CD4-positive, alpha-beta T cell treated with Interleukin-15 for 1 hour (primary cell): ENCODE measurements around the gene FANK1.

Experiments
- DNase-seq: peaks from one replicate; pipeline ENCODE4 v3.0.0-alpha.2; 2020

The FANK1 gene

GRCh38 chr10:125992254-125992653 lies 95.9 kb downstream of the FANK1 start:
- DNase-seq = no peak

GRCh38 chr10:125994601-125995000 lies 98.2 kb downstream of the FANK1 start:
- DNase-seq = no peak

- DNase-seq = no peak
Observed at GRCh38 chr10:125995726-125996304, 99.5 kb downstream of the FANK1 start.

- no peak for DNase-seq
Observed at GRCh38 chr10:125997586-125997985, 101.2 kb downstream of the FANK1 start.

- DNase-seq = no peak
Observed at GRCh38 chr10:125999694-126000093, 103.3 kb downstream of the FANK1 start.

- DNase-seq = no peak
Observed at GRCh38 chr10:126001576-126001975, 105.2 kb downstream of the FANK1 start.

- no peak for DNase-seq
Observed at GRCh38 chr10:126004752-126005151, 108.4 kb downstream of the FANK1 start.

- DNase-seq = no peak
Observed at GRCh38 chr10:126006264-126006663, 109.9 kb downstream of the FANK1 start.

GRCh38 chr10:126006906-126007305 lies 110.5 kb downstream of the FANK1 start:
- DNase-seq = no peak

GRCh38 chr10:126009650-126010049 lies 113.3 kb downstream of the FANK1 start:
- no peak for DNase-seq

- DNase-seq = peak; percentile 39
Observed at GRCh38 chr10:126011995-126012394, 115.6 kb downstream of the FANK1 start.

GRCh38 chr10:126012485-126012884 lies 116.1 kb downstream of the FANK1 start:
- no peak for DNase-seq

- no peak for DNase-seq
Observed at GRCh38 chr10:126013489-126014281, 117.3 kb downstream of the FANK1 start.

GRCh38 chr10:126014309-126014708 lies 117.9 kb downstream of the FANK1 start:
- no peak for DNase-seq

GRCh38 chr10:126015413-126015812 lies 119.0 kb downstream of the FANK1 start:
- no peak for DNase-seq

GRCh38 chr10:126016156-126016805 lies 119.9 kb downstream of the FANK1 start:
- no peak for DNase-seq

- no peak for DNase-seq
Observed at GRCh38 chr10:126016882-126017281, 120.5 kb downstream of the FANK1 start.

GRCh38 chr10:126017961-126018560 lies 121.7 kb downstream of the FANK1 start:
- no peak for DNase-seq

- DNase-seq = no peak
Observed at GRCh38 chr10:126021833-126022500, 125.6 kb downstream of the FANK1 start.

- DNase-seq = no peak
Observed at GRCh38 chr10:126022841-126023240, 126.5 kb downstream of the FANK1 start.

- DNase-seq = no peak
Observed at GRCh38 chr10:126027692-126028091, 131.3 kb downstream of the FANK1 start.

GRCh38 chr10:126029999-126030398 lies 133.6 kb downstream of the FANK1 start:
- no peak for DNase-seq

GRCh38 chr10:126034586-126034985 lies 138.2 kb downstream of the FANK1 start:
- DNase-seq = no peak
